Mammary epithelial cell (primary cell): ENCODE results near the gene PIGR.

ENCODE experiments used
- CTCF ChIP-seq, 2 donors: IDR thresholded peaks in 1 of 2; conservative IDR thresholded peaks in 1 of 2; 2 replicates each; pipeline ENCODE4 v1.5.1; 2011 to 2012; ENCODE audit warnings: inconsistent platforms in 2 of 2, low read length in 2 of 2, mild to moderate bottlenecking in 2 of 2, control low read depth in 1 of 2, low read depth in 1 of 2; ENCODE audit not compliant: insufficient read depth in 1 of 2; ENCODE audit errors: extremely low read depth in 1 of 2
- EZH2 ChIP-seq: IDR thresholded peaks from 2 replicates; pipeline ENCODE4 v1.6.1; 2012; ENCODE audit warnings: low read length, inconsistent platforms, borderline replicate concordance

- TF ChIP-seq CTCF (conservative IDR thresholded peaks at IDR 0.05 in 1 of 2, IDR thresholded peaks at IDR 0.05 in 1 of 2; ENCODE audit: extremely low read depth in 1 of 2, insufficient read depth in 1 of 2, low read depth in 1 of 2, low read length in 2 of 2) (no peak), EZH2 (no peak)
Observed at GRCh38 chr1:206932177-206932576, 14.1 kb downstream of the PIGR start.
